MG63 (cell line): Measurements from ENCODE around the gene TIMM22. TPM values are rescaled to one million over a fixed set of nuclear protein-coding genes. Genes with fewer than 3 reads are reported as not detected.

Experiments
- DNase-seq: peaks from one replicate; pipeline ENCODE4 v3.0.0-alpha.2; 2020
- H3K27me3 ChIP-seq: fragments of 250-450 bp; sonication (Bioruptor Pico); 2 replicates; pipeline ENCODE4 v1.5.1; 2020; ENCODE audit warnings: mild to moderate bottlenecking, moderate library complexity
- H3K36me3 ChIP-seq: fragments of 250-450 bp; sonication (Bioruptor Pico); 2 replicates; pipeline ENCODE4 v1.5.1; 2020; ENCODE audit warnings: mild to moderate bottlenecking, moderate library complexity
- H3K4me3 ChIP-seq: fragments of 250-450 bp; sonication (Bioruptor Pico); 2 replicates; pipeline ENCODE4 v1.5.1; 2020; ENCODE audit warnings: mild to moderate bottlenecking, moderate library complexity
- H3K9me3 ChIP-seq: fragments of 250-450 bp; sonication (Bioruptor Pico); 2 replicates; pipeline ENCODE4 v1.5.1; 2020; ENCODE audit warnings: mild to moderate bottlenecking, moderate library complexity
- total RNA-seq: library from RNA; depleted of rRNA; stranded (reverse); fragments of >200 nt; shearing (Covaris generic); gene quantifications from 2 replicates; pipeline ENCODE4 v1.2.3, GENCODE V29; 2014; ENCODE audit warnings: low replicate concordance

TIMM22 gene
- total RNA-seq, 1 experiment from 2014 or later = 16.0 TPM

GRCh38 chr17:1007310-1008007 is 10.5 kb downstream of the TIMM22 start:
- H3K27me3 ChIP-seq = no peaks in the 10 kb centered on the region
- H3K9me3 ChIP-seq = no peaks in the 10 kb centered on the region
- H3K36me3 ChIP-seq = peaks cover 3% of the 10 kb centered on the region
- H3K4me3 ChIP-seq = no peak overlapping the region
- DNase-seq = no peak

DNA sequence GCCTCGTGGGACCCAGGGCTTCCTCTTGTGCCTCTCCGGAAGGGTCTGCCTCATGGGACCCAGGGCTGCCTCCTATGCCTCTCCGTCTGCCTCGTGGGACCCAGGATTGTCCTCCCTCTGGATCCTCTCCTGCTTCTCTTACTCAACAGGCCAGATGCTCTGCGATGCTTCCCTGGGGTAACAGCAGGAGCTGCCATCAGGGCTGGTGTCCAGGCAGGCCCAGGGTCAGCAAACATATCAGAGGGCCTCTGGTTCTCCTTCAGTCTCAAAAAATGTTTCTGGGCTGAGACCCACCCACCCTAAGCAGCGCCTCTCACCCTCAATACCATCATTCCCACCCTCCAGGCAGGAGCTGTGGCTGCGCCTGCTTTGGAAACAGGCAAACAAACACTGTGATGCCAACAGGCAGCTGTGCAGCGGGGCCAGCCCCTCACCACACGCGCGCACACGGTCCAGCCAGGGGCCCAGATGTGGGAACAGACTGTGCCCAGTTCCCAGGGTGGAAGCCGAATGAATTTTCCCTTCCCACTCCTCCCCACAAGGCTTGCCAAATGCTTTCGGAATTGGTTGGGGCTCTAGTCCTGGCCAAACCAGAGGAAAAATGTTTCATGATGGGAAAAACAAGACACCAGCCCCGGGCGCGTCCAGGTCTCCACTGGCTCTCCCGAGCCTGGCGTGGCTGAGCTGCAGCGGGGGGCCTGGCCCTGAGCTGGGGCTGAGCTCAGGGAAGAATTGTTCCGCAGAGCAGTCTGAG is 11.3 kb downstream of the TIMM22 start:
- DNase-seq = no peak
- H3K4me3 ChIP-seq = no peak overlapping the region
- H3K27me3 ChIP-seq = no peaks in the 10 kb centered on the region
- no peaks in the 10 kb centered on the region for H3K9me3 ChIP-seq
- H3K36me3 ChIP-seq = peaks cover 3% of the 10 kb centered on the region

DNA sequence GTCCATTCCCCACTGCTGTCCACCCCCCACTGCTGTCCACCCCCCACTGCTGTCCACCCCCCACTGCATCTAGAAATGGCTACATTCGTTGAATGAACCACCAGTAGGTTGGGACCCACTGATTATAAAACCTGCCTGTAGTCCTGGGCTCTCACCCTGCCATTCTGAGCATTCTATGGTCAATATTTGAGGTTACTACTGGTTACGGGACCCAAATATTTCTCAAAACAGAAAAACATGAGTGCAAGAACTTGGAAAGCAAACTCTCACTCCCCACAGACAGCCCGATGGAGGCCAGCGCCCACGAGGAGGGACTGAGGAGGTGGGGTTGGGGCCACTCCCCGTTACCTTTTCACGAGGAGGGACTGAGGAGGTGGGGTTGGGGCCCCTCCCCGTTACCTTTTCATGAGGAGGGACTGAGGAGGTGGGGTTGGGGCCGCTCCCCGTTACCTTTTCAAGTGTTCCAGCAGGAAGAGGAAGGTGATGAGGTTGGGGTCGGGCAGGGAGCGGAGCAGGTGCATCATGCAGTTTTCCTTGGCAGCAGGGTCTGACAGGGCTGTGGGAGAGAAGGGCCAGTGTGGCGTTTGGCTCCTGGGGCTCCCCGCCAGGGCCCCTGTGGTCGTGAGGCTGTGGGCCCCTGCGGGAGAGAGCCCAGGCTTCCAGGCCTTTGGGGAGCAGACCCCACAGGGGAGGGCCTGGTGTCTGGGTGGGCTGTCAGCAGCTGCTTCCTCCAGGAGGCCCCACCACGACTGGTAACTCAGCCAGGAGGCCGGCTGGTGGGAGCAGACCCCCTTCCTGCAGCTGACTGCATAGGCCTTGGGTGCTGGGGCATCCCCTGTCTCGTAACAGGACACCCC is 12.5 kb downstream of the TIMM22 start:
- Histone ChIP-seq H3K36me3 (peaks cover 3% of the 10 kb centered on the region), H3K4me3 (no peak overlapping the region), H3K27me3 (no peaks in the 10 kb centered on the region), H3K9me3 (no peaks in the 10 kb centered on the region)
- DNase-seq = no peak

- Histone ChIP-seq H3K9me3 (no peaks in the 10 kb centered on the region), H3K27me3 (no peaks in the 10 kb centered on the region)
- DNase-seq = no peak
These were observed 13.1 kb downstream of the TIMM22 start for GRCh38 chr17:1010086-1010450.

DNA sequence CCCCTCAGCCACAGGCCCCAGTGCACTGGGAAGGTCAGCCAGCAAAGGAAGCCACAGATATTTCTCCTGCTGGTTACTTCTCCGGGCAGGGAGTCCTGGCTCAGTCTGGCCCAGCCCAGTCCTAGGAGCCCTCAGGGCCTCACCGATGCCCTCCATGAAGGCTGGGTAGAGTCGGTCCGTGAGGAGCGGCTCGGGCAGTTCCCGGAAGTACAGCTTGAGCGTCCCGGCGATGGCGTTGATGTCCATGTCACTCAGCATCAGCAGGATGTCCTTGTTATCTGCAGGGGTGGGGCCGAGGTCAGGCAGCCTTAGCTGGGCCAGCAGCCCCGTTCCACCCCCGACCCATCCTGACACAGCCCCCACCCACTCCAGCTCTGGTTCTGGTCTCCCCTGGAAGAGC is 13.7 kb downstream of the TIMM22 start:
- Histone ChIP-seq H3K4me3 (no peak overlapping the region), H3K9me3 (no peaks in the 10 kb centered on the region), H3K36me3 (no peaks in the 10 kb centered on the region), H3K27me3 (no peaks in the 10 kb centered on the region)
- DNase-seq = no peak

More at GRCh38 chr17:1010086-1010450, 13.1 kb downstream of the TIMM22 start:
- Histone ChIP-seq H3K4me3 (no peak overlapping the region), H3K36me3 (peaks cover under 1% of the 10 kb centered on the region; the same call in 1 of the 2 replicates)

- Histone ChIP-seq H3K9me3 (no peaks in the 10 kb centered on the region), H3K36me3 (no peaks in the 10 kb centered on the region), H3K27me3 (no peaks in the 10 kb centered on the region), H3K4me3 (no peak overlapping the region)
- DNase-seq = no peak
These were observed 14.2 kb downstream of the TIMM22 start for GRCh38 chr17:1011138-1011537.

DNA sequence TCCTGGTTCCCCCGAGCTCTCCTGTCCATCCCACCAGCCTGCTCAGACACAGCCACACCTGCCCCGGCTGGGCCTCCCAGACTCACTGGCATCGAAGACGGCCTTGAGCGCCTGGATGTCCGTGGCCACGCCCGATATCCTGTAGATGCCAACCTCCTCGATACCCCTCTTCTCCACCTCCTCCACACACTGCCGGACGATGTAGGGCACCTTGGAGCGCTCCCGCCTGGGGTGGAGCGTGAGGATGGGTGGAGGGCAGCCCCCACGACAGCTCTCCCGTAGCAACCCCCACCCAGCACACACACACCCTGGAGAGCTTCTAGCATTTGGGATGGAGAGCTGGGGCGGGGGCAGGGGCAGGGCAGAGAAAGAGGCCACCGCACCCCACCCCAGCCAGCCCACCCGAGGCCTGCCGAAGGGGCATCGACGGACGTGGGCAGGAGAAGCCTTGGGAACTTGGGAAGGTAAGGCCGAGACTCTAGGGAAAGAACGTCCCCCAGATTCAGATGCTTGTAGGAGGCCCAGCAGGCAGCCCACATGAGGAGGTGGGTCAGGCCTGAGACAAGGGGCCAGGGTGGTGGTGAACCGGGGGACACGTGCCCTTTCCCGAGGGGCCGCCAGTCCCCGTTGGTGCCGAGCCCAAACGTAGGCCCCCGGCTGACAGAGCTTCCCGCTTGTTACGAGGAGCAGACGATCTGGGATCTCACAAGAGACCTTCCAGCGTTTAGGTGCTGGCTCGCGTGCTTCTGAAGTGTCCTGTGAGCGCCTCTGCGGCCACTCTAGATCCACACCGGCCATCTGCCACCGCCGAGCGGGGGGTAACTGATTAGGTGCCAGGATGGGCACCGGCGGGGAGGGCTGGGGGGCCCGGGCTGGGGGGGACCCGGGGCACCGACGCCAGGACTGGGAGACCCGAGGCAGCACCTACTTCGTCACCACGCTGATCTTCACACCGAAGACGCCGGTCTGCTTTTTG is 15.1 kb downstream of the TIMM22 start:
- no peak for DNase-seq

DNA sequence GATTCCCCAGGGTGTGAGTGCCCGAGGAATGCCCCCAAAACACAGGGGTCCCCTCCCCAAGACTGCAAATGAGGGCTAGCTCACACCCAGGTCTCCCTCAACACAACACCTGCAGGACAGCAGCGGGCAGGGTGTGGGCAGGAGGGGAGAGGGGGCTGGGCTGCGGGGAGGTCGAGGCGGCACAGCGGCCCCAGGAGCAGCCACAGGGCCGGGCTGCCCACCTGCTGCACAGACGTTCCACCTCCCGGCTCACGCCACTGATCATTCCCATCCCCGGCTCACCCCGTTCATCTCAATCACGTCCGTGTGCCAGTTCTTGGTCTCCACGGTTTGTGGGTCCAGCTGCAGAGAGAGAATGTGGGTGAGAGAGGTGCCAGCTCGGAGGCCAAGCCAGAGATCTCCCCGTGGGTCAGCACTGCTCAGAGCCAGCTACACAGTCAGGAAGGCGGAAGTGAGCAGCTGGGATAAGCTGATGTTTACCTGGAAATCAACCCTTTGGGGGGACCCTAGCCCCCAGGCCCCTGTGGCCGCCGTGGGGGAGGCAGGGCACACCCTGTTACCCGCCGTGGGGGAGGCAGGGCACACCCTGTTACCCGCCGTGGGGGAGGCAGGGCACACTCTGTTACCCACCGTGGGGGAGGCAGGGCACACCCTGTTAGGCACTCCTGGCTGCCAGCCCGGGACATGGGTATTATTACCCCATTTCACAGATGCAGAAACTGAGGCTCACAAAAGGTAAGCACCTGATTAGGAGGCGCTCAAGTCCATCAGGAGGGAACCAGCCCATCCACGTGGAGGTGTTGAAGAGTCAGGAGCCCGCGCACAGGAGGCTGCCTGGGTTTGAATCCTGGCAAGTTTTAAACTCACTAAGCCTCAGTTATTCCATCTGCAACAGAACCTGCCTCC is 16.1 kb downstream of the TIMM22 start:
- H3K36me3 ChIP-seq = no peaks in the 10 kb centered on the region
- H3K9me3 ChIP-seq = no peaks in the 10 kb centered on the region
- H3K4me3 ChIP-seq = no peak overlapping the region
- DNase-seq = no peak
- no peaks in the 10 kb centered on the region for H3K27me3 ChIP-seq

More for the DNA sequence above, 15.1 kb downstream of the TIMM22 start:
- Histone ChIP-seq H3K36me3 (no peaks in the 10 kb centered on the region), H3K27me3 (no peaks in the 10 kb centered on the region), H3K4me3 (no peak overlapping the region), H3K9me3 (no peaks in the 10 kb centered on the region)

DNA sequence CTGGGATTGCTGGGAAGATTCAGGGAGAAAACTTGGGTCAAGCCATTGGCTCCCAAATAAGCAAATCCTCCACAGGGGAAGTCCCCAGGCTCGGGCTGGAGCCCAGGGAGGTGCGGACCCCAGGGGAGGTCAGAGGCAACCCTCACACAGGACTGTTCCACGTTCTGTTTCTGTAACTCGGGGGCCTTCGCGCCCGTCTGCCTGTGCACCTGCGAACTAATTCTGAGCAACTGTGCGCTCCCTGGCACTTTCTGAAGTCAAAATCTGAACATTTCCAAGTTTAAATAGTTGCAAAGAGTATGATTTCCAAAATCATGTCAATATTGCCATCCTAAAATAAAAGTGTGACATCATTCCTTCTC is 16.8 kb downstream of the TIMM22 start:
- Histone ChIP-seq H3K36me3 (no peaks in the 10 kb centered on the region), H3K9me3 (no peaks in the 10 kb centered on the region), H3K4me3 (no peak overlapping the region), H3K27me3 (no peaks in the 10 kb centered on the region)
- no peak for DNase-seq

DNA sequence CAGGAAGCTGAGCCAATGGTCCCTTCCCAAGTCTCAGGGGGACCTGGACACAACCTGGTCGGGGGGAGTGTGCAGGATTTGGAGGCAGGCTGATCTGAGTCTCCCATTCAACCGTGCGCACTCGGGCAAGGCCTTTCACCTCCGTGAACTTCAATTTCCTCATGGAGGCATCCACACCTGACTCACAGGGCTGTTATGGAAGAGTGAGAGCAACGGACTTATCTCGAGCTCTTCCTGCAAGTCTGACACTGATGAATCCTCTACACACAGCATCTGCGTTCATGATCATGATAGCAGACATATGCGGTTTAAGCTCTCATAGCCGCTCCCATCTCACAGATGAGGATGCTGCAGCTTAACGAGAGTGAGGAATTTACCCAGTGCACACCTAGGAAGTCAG is 21.6 kb downstream of the TIMM22 start:
- no peaks in the 10 kb centered on the region for H3K36me3 ChIP-seq
- no peaks in the 10 kb centered on the region for H3K9me3 ChIP-seq
- no peaks in the 10 kb centered on the region for H3K27me3 ChIP-seq
- no peak overlapping the region for H3K4me3 ChIP-seq
- DNase-seq = no peak

GRCh38 chr17:1019451-1019850 is 22.5 kb downstream of the TIMM22 start:
- H3K4me3 ChIP-seq = no peak overlapping the region
- no peak for DNase-seq
- no peaks in the 10 kb centered on the region for H3K36me3 ChIP-seq

DNA sequence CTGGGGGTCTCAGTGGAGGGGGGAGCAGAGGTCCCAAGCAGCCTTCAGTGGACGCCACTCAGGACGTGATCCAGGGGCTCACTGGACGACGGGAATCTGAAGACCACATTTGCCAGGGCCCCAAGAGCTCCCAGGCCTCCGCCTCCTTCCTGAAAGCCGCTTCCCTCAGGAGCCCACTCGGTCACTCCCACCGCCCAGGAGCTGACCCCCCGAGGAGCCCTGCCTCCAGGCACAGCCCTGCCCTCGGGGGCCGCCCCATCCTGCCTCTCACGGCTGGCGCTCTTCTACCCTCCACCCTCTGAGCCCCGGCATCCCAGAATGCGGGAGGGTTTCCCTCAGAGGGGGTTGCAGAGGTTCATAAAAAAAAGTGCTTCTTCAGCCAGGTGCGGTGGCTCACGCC is 24.2 kb downstream of the TIMM22 start:
- Histone ChIP-seq H3K9me3 (no peaks in the 10 kb centered on the region), H3K27me3 (no peaks in the 10 kb centered on the region), H3K36me3 (no peaks in the 10 kb centered on the region), H3K4me3 (no peak overlapping the region)
- DNase-seq = no peak

More at GRCh38 chr17:1019451-1019850, 22.5 kb downstream of the TIMM22 start:
- no peaks in the 10 kb centered on the region for H3K9me3 ChIP-seq
- no peaks in the 10 kb centered on the region for H3K27me3 ChIP-seq

GRCh38 chr17:1022278-1023024 is 25.5 kb downstream of the TIMM22 start:
- Histone ChIP-seq H3K9me3 (no peaks in the 10 kb centered on the region), H3K36me3 (no peaks in the 10 kb centered on the region)
- DNase-seq = no peak

DNA sequence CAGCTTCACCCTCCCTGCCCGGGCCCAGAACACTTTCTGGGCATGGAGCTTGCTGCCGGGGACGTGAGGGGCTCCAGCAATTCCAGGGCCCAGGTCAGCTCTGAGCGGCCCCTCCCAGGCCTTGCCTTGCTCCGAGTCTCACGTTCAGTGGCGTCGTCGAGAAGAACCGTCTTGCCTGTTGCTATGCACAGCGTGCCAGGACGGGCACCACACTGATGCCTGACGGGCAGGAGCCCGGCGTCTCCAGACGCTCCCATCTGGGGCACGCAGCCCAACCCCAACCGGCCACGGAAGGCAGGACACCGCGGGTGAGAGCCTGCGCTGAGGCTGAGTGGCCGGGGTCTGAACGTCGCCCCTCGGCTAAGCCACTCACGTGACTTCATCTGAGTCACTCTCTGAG is 27.1 kb downstream of the TIMM22 start:
- H3K9me3 ChIP-seq = no peaks in the 10 kb centered on the region
- no peak overlapping the region for H3K4me3 ChIP-seq
- no peaks in the 10 kb centered on the region for H3K27me3 ChIP-seq
- DNase-seq = no peak
- no peaks in the 10 kb centered on the region for H3K36me3 ChIP-seq

More at GRCh38 chr17:1022278-1023024, 25.5 kb downstream of the TIMM22 start:
- H3K27me3 ChIP-seq = no peaks in the 10 kb centered on the region
- no peak overlapping the region for H3K4me3 ChIP-seq
